HEK293T (cell line): ENCODE data around the gene CADM3.

ENCODE experiments used
- CTCF ChIA-PET: fragments of 350-600 bp; formaldehyde crosslinking; extraction: SDS; loops from one replicate; lab custom pipeline; 2021; ENCODE audit warnings: antibody characterized with exemption, inconsistent platforms; lab: Yijun Ruan, JAX
- POLR2A ChIA-PET: fragments of 350-600 bp; formaldehyde crosslinking; extraction: SDS; loops from one replicate; lab custom pipeline; 2020; ENCODE audit warnings: antibody characterized with exemption, inconsistent platforms; lab: Yijun Ruan, JAX
- DNase-seq: peaks from one replicate; pipeline ENCODE4 v3.0.0; 2012; ENCODE audit warnings: mixed read lengths; ENCODE audit errors: extremely low spot score
- ARNT ChIP-seq: fragments of 450-650 bp; IDR thresholded peaks from 2 replicates; pipeline ENCODE4 v1.6.1; 2017; ENCODE audit warnings: mild to moderate bottlenecking
- BHLHE40 ChIP-seq: fragments of 450-650 bp; IDR thresholded peaks from 2 replicates; pipeline ENCODE4 v1.6.1; 2016; ENCODE audit warnings: mild to moderate bottlenecking, moderate library complexity, borderline replicate concordance
- CTBP1 ChIP-seq: fragments of 450-650 bp; IDR thresholded peaks from 2 replicates; pipeline ENCODE4 v1.6.1; 2016; ENCODE audit warnings: borderline replicate concordance
- ELF4 ChIP-seq: fragments of 450-650 bp; IDR thresholded peaks from 2 replicates; pipeline ENCODE4 v1.6.1; 2017; ENCODE audit warnings: antibody characterized with exemption
- FOXA1 ChIP-seq: fragments of 450-650 bp; IDR thresholded peaks from 2 replicates; pipeline ENCODE4 v1.6.1; 2016; ENCODE audit warnings: mild to moderate bottlenecking
- FOXK2 ChIP-seq: fragments of 450-650 bp; IDR thresholded peaks from 2 replicates; pipeline ENCODE4 v1.6.1; 2016; ENCODE audit warnings: mild to moderate bottlenecking
- FOXM1 ChIP-seq: fragments of 450-650 bp; IDR thresholded peaks from 2 replicates; pipeline ENCODE4 v1.6.1; 2017; ENCODE audit warnings: mild to moderate bottlenecking, borderline replicate concordance
- HDGF ChIP-seq: fragments of 450-650 bp; IDR thresholded peaks from 2 replicates; pipeline ENCODE4 v1.6.1; 2017; ENCODE audit warnings: antibody characterized with exemption, borderline replicate concordance
- L3MBTL2 ChIP-seq: fragments of 450-650 bp; conservative IDR thresholded peaks from 2 replicates; pipeline ENCODE4 v1.6.1; 2016; ENCODE audit warnings: mild to moderate bottlenecking
- LEF1 ChIP-seq: fragments of 450-650 bp; IDR thresholded peaks from 2 replicates; pipeline ENCODE4 v1.6.1; 2017; ENCODE audit warnings: mild to moderate bottlenecking, borderline replicate concordance
- NFRKB ChIP-seq: fragments of 450-650 bp; IDR thresholded peaks from 2 replicates; pipeline ENCODE4 v1.6.1; 2016; ENCODE audit warnings: mild to moderate bottlenecking, moderate library complexity
- SP1 ChIP-seq: fragments of 450-650 bp; IDR thresholded peaks from 2 replicates; pipeline ENCODE4 v1.6.1; 2017
- SUZ12 ChIP-seq: fragments of 450-650 bp; IDR thresholded peaks from 2 replicates; pipeline ENCODE4 v1.6.1; 2016; ENCODE audit warnings: mild to moderate bottlenecking
- TARDBP ChIP-seq: fragments of 450-650 bp; IDR thresholded peaks from 2 replicates; pipeline ENCODE4 v1.6.1; 2016
- ZNF384 ChIP-seq: fragments of 450-650 bp; IDR thresholded peaks from 2 replicates; pipeline ENCODE4 v1.6.1; 2016
- TF ChIP-seq, protein P1 (sequence below): fragments of 450-650 bp; IDR thresholded peaks from 2 replicates; pipeline ENCODE4 v1.6.1; 2016

Gene CADM3

DNA sequence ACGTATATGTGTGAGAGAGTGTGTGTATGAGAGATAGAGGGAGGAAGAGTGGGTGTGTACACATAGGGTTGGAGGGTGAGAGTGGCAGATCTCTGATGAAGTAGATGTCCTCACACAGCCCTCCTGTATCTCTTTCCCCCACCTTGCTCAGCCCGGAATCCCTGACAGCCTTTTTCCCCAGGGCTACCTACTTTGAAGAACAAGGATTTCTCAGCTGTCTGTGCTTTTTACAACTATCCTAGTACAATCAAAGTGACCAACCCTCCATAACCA, 29.1 kb upstream of the CADM3 start:
- TF ChIP-seq CTBP1 (no peak), SUZ12 (no peak), SP1 (no peak), FOXM1 (no peak), ELF4 (no peak), TARDBP (no peak)
- TF ChIP-seq, protein P1, sequence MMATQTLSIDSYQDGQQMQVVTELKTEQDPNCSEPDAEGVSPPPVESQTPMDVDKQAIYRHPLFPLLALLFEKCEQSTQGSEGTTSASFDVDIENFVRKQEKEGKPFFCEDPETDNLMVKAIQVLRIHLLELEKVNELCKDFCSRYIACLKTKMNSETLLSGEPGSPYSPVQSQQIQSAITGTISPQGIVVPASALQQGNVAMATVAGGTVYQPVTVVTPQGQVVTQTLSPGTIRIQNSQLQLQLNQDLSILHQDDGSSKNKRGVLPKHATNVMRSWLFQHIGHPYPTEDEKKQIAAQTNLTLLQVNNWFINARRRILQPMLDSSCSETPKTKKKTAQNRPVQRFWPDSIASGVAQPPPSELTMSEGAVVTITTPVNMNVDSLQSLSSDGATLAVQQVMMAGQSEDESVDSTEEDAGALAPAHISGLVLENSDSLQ: no peak
- ChIA-PET POLR2A (no interaction called here), CTCF (interaction anchor here (1.3 kb wide), 1 partner anchor 69 kb away, joined by 4 read pairs; no protein-coding TSS in a partner anchor)
- no peak for DNase-seq

DNA sequence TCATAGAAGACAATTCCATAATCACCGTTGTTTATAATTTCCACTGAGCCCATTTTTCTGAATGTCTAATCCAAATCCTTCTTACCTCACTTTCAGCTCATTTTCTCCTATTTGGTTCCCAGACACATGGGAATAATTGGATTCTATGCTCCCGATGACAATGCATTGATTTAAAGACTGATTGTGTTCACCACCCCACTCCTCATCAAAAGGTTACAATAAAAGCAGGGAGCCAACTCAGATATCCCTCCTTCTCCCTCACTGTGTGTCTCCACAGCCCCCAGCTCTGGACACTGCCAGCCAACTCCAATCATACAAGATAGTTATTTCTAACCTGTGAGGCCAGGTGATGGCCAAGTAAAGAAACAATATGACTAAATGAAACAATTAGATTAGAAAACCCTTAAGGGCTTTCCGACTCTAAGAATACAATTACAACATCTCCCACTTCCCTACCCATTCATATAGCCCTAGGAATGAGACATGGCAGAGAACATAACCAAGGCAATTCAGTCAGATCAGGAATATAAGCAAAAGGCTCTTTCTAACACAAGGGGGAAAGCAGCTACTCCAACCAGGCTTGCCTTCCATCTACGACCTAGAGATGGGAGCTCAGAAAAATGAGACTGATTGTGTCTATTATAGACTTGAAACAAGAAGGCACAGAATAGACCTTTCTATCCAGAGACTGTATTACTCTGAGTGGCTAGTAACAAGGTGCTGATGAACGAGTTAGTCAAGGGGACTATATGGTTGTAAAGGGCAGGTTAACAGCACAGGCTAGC, 28.5 kb upstream of the CADM3 start:
- no peak for DNase-seq
- ChIA-PET CTCF (interaction anchor here (1.3 kb wide), 1 partner anchor 68 kb away, joined by 4 read pairs; no protein-coding TSS in a partner anchor), POLR2A (no interaction called here)
- TF ChIP-seq SUZ12: no peak
- TF ChIP-seq L3MBTL2: no peak
- no peak for TF ChIP-seq CTBP1
- no peak for TF ChIP-seq HDGF
- TF ChIP-seq LEF1: no peak
- TF ChIP-seq ARNT: no peak
- no peak for TF ChIP-seq BHLHE40
- TF ChIP-seq FOXK2: no peak
- TF ChIP-seq ELF4: no peak
- TF ChIP-seq, protein P1: no peak
- no peak for TF ChIP-seq FOXM1
- no peak for TF ChIP-seq SP1
- no peak for TF ChIP-seq NFRKB
- no peak for TF ChIP-seq ZNF384
- TF ChIP-seq TARDBP: no peak
- TF ChIP-seq FOXA1: no peak

DNA sequence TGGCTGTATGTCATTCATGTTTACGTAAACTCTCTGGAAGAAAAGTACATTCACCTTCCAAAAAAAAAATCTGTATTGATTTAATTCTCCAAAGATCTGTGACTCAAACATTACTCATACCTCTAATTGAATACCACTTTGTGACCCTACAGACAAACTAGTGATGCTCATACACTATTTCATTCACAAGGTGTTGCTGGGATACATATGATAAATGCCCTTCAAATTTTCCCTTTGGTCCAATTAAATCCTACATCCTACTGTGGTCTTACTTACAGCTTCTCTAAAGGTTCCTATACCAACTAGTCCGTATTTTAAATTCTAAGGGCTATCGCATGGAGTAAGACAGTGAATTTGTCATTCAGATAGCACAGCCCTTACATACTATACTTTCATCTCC, 26.8 kb upstream of the CADM3 start:
- ChIA-PET CTCF (no interaction called here), POLR2A (no interaction called here)
- TF ChIP-seq LEF1 (no peak), FOXA1 (no peak), SUZ12 (no peak), SP1 (no peak), NFRKB (no peak), FOXM1 (no peak), ZNF384 (no peak), L3MBTL2 (no peak), TARDBP (no peak), ELF4 (no peak), BHLHE40 (no peak), ARNT (no peak), HDGF (no peak), FOXK2 (no peak), CTBP1 (no peak)
- TF ChIP-seq, protein P1: no peak
- no peak for DNase-seq

DNA sequence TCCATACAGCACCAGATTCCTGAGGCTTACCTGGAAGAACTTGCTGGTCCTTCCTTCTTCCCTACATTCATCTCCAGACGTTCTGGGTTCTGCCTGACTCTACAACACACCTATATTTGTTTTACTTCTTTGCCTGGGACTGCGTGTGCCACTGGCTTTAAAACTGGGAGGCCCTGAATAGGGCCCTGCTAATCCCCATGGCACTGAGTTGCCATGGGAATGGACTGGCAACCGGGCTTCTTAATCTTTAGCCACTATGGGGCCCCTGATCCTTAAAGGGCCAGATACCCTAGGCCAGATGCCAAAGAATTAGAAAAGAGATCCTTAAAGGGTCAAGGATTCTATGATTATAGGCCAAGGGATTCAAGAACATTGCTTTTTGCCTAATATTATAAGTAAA, 24.4 kb upstream of the CADM3 start:
- ChIA-PET CTCF (no interaction called here), POLR2A (no interaction called here)
- DNase-seq: no peak

DNA sequence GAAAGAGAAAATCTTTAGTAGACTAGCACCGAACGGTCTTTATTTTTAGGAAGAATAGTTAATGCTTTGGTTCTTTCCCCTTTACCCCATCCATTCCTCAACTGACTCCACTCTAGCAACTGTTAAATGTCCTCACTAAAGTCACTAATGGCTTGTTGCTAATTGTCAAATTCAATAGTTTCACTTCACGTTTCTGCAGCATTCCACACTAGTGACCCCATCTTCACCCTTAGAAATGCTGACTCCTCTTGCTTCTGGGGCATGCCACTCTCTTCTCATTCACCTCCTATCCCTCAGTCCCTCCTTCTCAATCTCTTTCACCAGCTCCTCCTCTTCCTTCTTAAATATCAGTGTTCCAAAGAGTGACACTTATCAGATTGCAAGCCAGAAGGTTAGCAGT, 19.4 kb upstream of the CADM3 start:
- DNase-seq: no peak
- ChIA-PET POLR2A (no interaction called here), CTCF (interaction anchor here (0.6 to 1.0 kb wide), 2 partner anchors 59 to 126 kb away, joined by 3 read pairs; no protein-coding TSS in a partner anchor)
- TF ChIP-seq CTBP1 (no peak), ARNT (no peak), ZNF384 (no peak), SUZ12 (no peak), L3MBTL2 (no peak), LEF1 (no peak), FOXK2 (no peak), TARDBP (no peak), BHLHE40 (no peak), NFRKB (no peak), HDGF (no peak), ELF4 (no peak), SP1 (no peak), FOXA1 (no peak), FOXM1 (no peak)
- TF ChIP-seq, protein P1: no peak

More for the DNA sequence above, 24.4 kb upstream of the CADM3 start:
- no peak for TF ChIP-seq FOXM1
- TF ChIP-seq NFRKB: no peak
- no peak for TF ChIP-seq CTBP1
- no peak for TF ChIP-seq ZNF384
- TF ChIP-seq TARDBP: no peak
- no peak for TF ChIP-seq FOXK2
- no peak for TF ChIP-seq FOXA1
- TF ChIP-seq ARNT: no peak
- no peak for TF ChIP-seq L3MBTL2
